H9 (cell line): ENCODE measurements around the gene TNIP1. TPM values are rescaled to one million over a fixed set of nuclear protein-coding genes. Genes with fewer than 3 reads are reported as not detected.
A peak's percentile ranks its signal among the peaks of the same experiment; 100 is the strongest.

ENCODE experiments used
- DNase-seq: peaks from one replicate; pipeline ENCODE4 v3.0.0-alpha.2; 2017
- H2AFZ ChIP-seq: one replicate; pipeline ENCODE4 v1.6.1; 2013; ENCODE audit warnings: mild to moderate bottlenecking, low read length, control low read depth, moderate library complexity
- H2AK5ac ChIP-seq: 2 replicates; pipeline ENCODE4 v1.6.1; 2013; ENCODE audit warnings: low read length, control low read depth, mixed read lengths; ENCODE audit not compliant: insufficient read length
- H2BK120ac ChIP-seq: one replicate; pipeline ENCODE4 v1.6.1; 2013; ENCODE audit warnings: low read depth, mild to moderate bottlenecking, low read length, control low read depth, inconsistent platforms; ENCODE audit not compliant: poor library complexity, severe bottlenecking
- H2BK12ac ChIP-seq: 2 replicates; pipeline ENCODE4 v1.6.1; 2013; ENCODE audit warnings: low read length, control low read depth, mixed read lengths, low read depth; ENCODE audit not compliant: insufficient read length
- H2BK15ac ChIP-seq: 2 replicates; pipeline ENCODE4 v1.6.1; 2013; ENCODE audit warnings: low read depth, low read length, control low read depth
- H2BK20ac ChIP-seq: one replicate; pipeline ENCODE4 v1.6.1; 2013; ENCODE audit warnings: low read depth, mild to moderate bottlenecking, low read length, control low read depth, inconsistent platforms; ENCODE audit not compliant: poor library complexity, severe bottlenecking
- H2BK5ac ChIP-seq: 2 replicates; pipeline ENCODE4 v1.6.1; 2013; ENCODE audit warnings: low read length, control low read depth, mixed read lengths; ENCODE audit not compliant: insufficient read length
- H3K14ac ChIP-seq: 2 replicates; pipeline ENCODE4 v1.6.1; 2013; ENCODE audit warnings: low read length, control low read depth; ENCODE audit not compliant: insufficient read depth
- H3K18ac ChIP-seq: 2 replicates; pipeline ENCODE4 v1.6.1; 2013; ENCODE audit warnings: low read depth, mild to moderate bottlenecking, mixed read lengths, low read length, control low read depth; ENCODE audit not compliant: insufficient read length
- H3K23ac ChIP-seq: 2 replicates; pipeline ENCODE4 v1.6.1; 2013; ENCODE audit warnings: low read length, control low read depth, mixed read lengths, low read depth; ENCODE audit not compliant: insufficient read length
- H3K23me2 ChIP-seq: 2 replicates; pipeline ENCODE4 v1.6.1; 2013; ENCODE audit warnings: low read depth, mild to moderate bottlenecking, mixed read lengths, low read length, control low read depth; ENCODE audit not compliant: insufficient read length, poor library complexity, severe bottlenecking
- H3K27ac ChIP-seq: 2 replicates; pipeline ENCODE4 v1.5.1; 2013; ENCODE audit warnings: low read length, control low read depth, mixed read lengths, low read depth; ENCODE audit not compliant: insufficient read length
- H3K27me3 ChIP-seq: 2 replicates; pipeline ENCODE4 v1.6.1; 2013; ENCODE audit warnings: low read length, control low read depth, inconsistent platforms; ENCODE audit not compliant: insufficient read depth
- H3K4ac ChIP-seq: 2 replicates; pipeline ENCODE4 v1.6.1; 2013; ENCODE audit warnings: low read depth, mild to moderate bottlenecking, control low read depth, inconsistent platforms, low read length, moderate library complexity
- H3K4me1 ChIP-seq: 2 replicates; pipeline ENCODE4 v1.6.1; 2013; ENCODE audit warnings: low read length, control low read depth, inconsistent platforms; ENCODE audit not compliant: insufficient read depth
- H3K4me2 ChIP-seq: 2 replicates; pipeline ENCODE4 v1.6.1; 2013; ENCODE audit warnings: low read length, control low read depth, mixed read lengths; ENCODE audit not compliant: insufficient read length, insufficient read depth
- H3K56ac ChIP-seq: 2 replicates; pipeline ENCODE4 v1.6.1; 2013; ENCODE audit warnings: low read depth, mild to moderate bottlenecking, mixed read lengths, low read length, control low read depth; ENCODE audit not compliant: insufficient read length
- H3K79me1 ChIP-seq: 2 replicates; pipeline ENCODE4 v1.6.1; 2013; ENCODE audit warnings: low read depth, mild to moderate bottlenecking, moderate library complexity, low read length, control low read depth, inconsistent platforms; ENCODE audit not compliant: insufficient read depth, poor library complexity, severe bottlenecking
- H3K79me2 ChIP-seq: 2 replicates; pipeline ENCODE4 v1.6.1; 2013; ENCODE audit warnings: low read length, control low read depth, inconsistent platforms; ENCODE audit not compliant: insufficient read depth
- H3K9ac ChIP-seq: 2 replicates; pipeline ENCODE4 v1.6.1; 2013; ENCODE audit warnings: low read length, control low read depth, mixed read lengths; ENCODE audit not compliant: insufficient read length; ENCODE audit errors: extremely low read depth
- H3K9me3 ChIP-seq: one replicate; pipeline ENCODE4 v1.6.1; 2013; ENCODE audit warnings: low read depth, low read length, inconsistent platforms; ENCODE audit not compliant: control insufficient read depth
- H3T11ph ChIP-seq: one replicate; pipeline ENCODE4 v1.6.1; 2013; ENCODE audit warnings: mild to moderate bottlenecking, low read length, control low read depth, inconsistent platforms
- H4K20me1 ChIP-seq: one replicate; pipeline ENCODE4 v1.6.1; 2013; ENCODE audit not compliant: control insufficient read depth, insufficient read length, insufficient read depth
- H4K5ac ChIP-seq: 2 replicates; pipeline ENCODE4 v1.6.1; 2013; ENCODE audit warnings: low read depth, mild to moderate bottlenecking, mixed read lengths, low read length, control low read depth; ENCODE audit not compliant: insufficient read length
- H4K8ac ChIP-seq: replicated peaks from 2 replicates; pipeline ENCODE4 v1.6.1; 2013; ENCODE audit warnings: low read length, control low read depth, mixed read lengths, low read depth; ENCODE audit not compliant: insufficient read length
- H4K91ac ChIP-seq: 2 replicates; pipeline ENCODE4 v1.6.1; 2013; ENCODE audit warnings: low read depth, mild to moderate bottlenecking, moderate library complexity, mixed read lengths, low read length, control low read depth; ENCODE audit not compliant: insufficient read length
- H3K27ac Mint-ChIP-seq, 3 experiments: 2 replicates in 2 of 3; 3 replicates in 1 of 3; pipeline ENCODE4 v1.8.0; 2020 to 2021; ENCODE audit warnings: mixed read lengths in 3 of 3, mild to moderate bottlenecking in 1 of 3, moderate library complexity in 1 of 3
- H3K27me3 Mint-ChIP-seq: 2 replicates; pipeline ENCODE4 v1.8.0; 2021; ENCODE audit warnings: low read depth, mild to moderate bottlenecking, moderate library complexity, mixed read lengths
- H3K36me3 Mint-ChIP-seq, 3 experiments: 2 replicates in 2 of 3; 3 replicates in 1 of 3; pipeline ENCODE4 v1.8.0; 2020 to 2021; ENCODE audit warnings: low read depth in 3 of 3, mixed read lengths in 3 of 3; ENCODE audit not compliant: insufficient read depth in 1 of 3
- H3K4me1 Mint-ChIP-seq, 2 experiments: 2 replicates each; pipeline ENCODE4 v1.8.0; 2020; ENCODE audit warnings: mixed read lengths in 2 of 2
- H3K4me3 Mint-ChIP-seq, 2 experiments: 2 replicates in 1 of 2; 3 replicates in 1 of 2; pipeline ENCODE4 v1.8.0; 2020 to 2021; ENCODE audit warnings: mild to moderate bottlenecking in 2 of 2, mixed read lengths in 2 of 2, moderate library complexity in 1 of 2
- H3K9me3 Mint-ChIP-seq, 2 experiments: 2 replicates in 1 of 2; 3 replicates in 1 of 2; pipeline ENCODE4 v1.8.0; 2020; ENCODE audit warnings: mild to moderate bottlenecking in 2 of 2, mixed read lengths in 2 of 2, moderate library complexity in 1 of 2
- CTCF ChIP-seq: fragments of 200-600 bp; sonication (generic); conservative IDR thresholded peaks from 3 replicates; pipeline ENCODE4 v1.8.0; 2021; ENCODE audit warnings: antibody characterized with exemption, mild to moderate bottlenecking
- WGBS: extraction: QIAGEN DNeasy Blood & Tissue Kit; methylation state at CpG from one replicate; pipeline ENCODE4 v1.1.7; 2013; ENCODE audit warnings: missing lambda C conversion rate, low lambda C conversion rate, mixed read lengths; ENCODE audit not compliant: insufficient read length; ENCODE audit errors: extremely low coverage; 5-methylcytosine and 5-hydroxymethylcytosine counted together
- total RNA-seq: library from RNA; stranded (reverse); gene quantifications from 2 replicates; pipeline ENCODE4 v1.2.1, GENCODE V29; 2021

The TNIP1 gene
- total RNA-seq, 1 experiment from 2014 or later, result 40.8 TPM

GRCh38 chr5:151042453-151043093 lies 38.3 kb downstream of the TNIP1 start:
- H4K5ac ChIP-seq, result no peak overlapping the region
- H2AK5ac ChIP-seq, result no peak overlapping the region
- no peak overlapping the region for H3K4ac ChIP-seq
- no peak overlapping the region for H3K56ac ChIP-seq
- no CpG with 5 or more reads among the region's 12 CpGs for WGBS
- no peak overlapping the region for H2BK5ac ChIP-seq
- no peak overlapping the region for H4K8ac ChIP-seq
- no peaks in the 10 kb centered on the region for H3K79me1 ChIP-seq
- DNase-seq, result no peak
- H2BK15ac ChIP-seq, result no peak overlapping the region
- no peak overlapping the region for H3T11ph ChIP-seq
- no peaks in the 10 kb centered on the region for H3K27me3 ChIP-seq
- H3K27me3 Mint-ChIP-seq, result no peaks in the 10 kb centered on the region
- H2BK12ac ChIP-seq, result no peak overlapping the region
- no peak overlapping the region for H3K9ac ChIP-seq
- peak overlapping the region in 1 of 3 experiments; percentile 33; a peak in 1 of 7 replicates for H3K27ac Mint-ChIP-seq
- no peak overlapping the region for H2BK120ac ChIP-seq
- H3K23ac ChIP-seq, result no peak overlapping the region
- H2BK20ac ChIP-seq, result no peak overlapping the region
- H3K4me1 ChIP-seq, result no peaks in the 10 kb centered on the region
- no peak overlapping the region for H3K4me2 ChIP-seq
- no peaks in the 10 kb centered on the region for H3K79me2 ChIP-seq
- H3K23me2 ChIP-seq, result no peaks in the 10 kb centered on the region
- no peaks in the 10 kb centered on the region for H3K4me1 Mint-ChIP-seq
- H2AFZ ChIP-seq, result no peak overlapping the region
- H3K18ac ChIP-seq, result no peak overlapping the region
- H3K9me3 Mint-ChIP-seq, result no peaks in the 10 kb centered on the region
- H3K36me3 Mint-ChIP-seq, result peaks cover 3 to 40% (median 30%) of the 10 kb centered on the region in 3 experiments; a peak in 5 of 7 replicates
- no peaks in the 10 kb centered on the region for H4K20me1 ChIP-seq
- H3K4me3 Mint-ChIP-seq, result no peak overlapping the region
- no peaks in the 10 kb centered on the region for H3K9me3 ChIP-seq
- no peak for TF ChIP-seq CTCF
- H3K14ac ChIP-seq, result no peak overlapping the region
- H4K91ac ChIP-seq, result no peak overlapping the region
- no peak overlapping the region for H3K27ac ChIP-seq
